Measurements from ENCODE around the gene CARNS1.
"Not testable (repeated sequence)": the region's sequence is repeated elsewhere in the genome, so short reads cannot be mapped to it uniquely, and the experiment has no call there.

CARNS1 gene

DNA sequence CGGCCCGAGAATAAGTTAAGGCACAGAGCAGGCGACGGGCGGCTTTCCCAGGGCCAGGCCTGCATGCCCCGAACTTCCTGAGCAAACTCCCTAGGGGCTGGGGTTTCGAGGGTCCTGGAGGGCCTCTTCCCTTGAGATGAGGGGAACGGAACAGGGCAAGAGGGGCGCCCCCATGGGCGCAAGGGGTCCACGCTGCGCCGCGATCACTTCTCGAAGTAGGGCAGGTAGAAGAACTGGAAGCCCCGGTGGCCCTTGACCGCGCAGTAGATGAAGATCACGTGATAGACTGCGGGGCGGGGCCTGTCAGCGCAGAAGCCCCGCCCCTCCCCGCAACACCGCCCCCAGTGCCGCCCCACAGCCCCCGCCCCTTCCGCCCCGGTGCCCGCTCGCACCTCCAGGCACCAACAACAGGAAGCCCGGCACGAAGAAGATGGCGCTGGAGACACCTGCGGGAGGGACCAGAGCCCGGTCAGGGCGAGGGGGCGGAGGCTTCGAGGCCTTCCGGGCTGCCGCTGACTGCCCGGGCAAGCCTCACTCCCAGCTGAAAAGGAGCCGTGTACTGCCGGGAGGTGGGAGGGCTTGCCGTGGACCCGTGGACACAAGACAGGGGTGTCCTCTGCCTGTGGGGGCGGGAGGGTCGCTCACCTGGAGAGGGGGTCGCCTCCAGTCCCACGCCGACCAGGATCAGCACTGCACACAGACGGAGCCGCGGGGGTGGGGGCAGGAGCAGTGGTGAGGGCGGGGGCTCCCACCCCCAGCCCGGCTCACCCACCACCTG is 49.1 kb downstream of the CARNS1 start:
- peak; percentile 82 to 91 for DNase-seq (ENCODE audit: low read depth in 2 of 2)

DNA sequence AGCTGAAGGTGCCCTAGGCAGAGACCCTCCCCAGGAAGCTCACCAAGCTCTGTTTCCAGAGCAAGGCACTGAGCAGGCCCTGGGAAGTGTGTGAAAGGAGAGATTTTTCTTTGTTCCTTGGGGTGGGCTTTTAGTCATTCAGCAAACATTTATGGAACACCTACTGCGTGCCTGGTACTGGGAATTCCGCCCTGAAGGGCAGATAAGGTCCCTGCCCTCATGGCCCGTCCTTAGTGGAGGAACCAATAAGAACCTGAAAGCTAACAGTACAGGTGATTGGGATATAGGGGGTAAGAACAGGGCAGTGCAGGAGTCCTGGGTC is 49.7 kb downstream of the CARNS1 start:
- no peak for DNase-seq (ENCODE audit: low read depth in 2 of 2)

GRCh38 chr11:67465530-67465929 is 50.1 kb downstream of the CARNS1 start:
- not testable (repeated sequence) for DNase-seq (ENCODE audit: low read depth in 2 of 2)

- DNase-seq (ENCODE audit: low read depth in 2 of 2), result no peak
These were observed 50.9 kb downstream of the CARNS1 start for GRCh38 chr11:67466367-67466766.

GRCh38 chr11:67466962-67467771 is 51.7 kb downstream of the CARNS1 start:
- no peak for DNase-seq (ENCODE audit: low read depth in 2 of 2)

DNA sequence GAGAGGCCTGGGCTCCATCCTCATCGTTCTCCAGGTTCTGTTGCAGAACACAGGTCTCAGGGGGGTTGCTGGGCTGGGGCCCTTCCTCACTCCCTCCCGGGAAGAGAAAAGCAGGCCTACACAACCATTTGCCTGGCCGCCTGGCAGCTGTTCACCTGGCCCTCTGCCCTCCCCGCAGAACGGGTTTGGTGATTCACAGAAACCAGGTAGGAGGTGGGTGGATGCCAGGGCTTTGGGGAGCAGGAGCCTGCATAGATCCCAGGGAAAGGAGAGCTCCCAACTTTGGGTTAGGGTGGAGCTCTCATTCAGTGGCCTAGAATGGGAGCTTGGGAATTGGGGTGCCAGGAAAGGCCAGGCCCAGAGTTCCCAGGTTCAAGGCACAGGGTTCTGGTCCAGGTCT is 52.6 kb downstream of the CARNS1 start:
- no peak for DNase-seq (ENCODE audit: low read depth in 2 of 2)

DNA sequence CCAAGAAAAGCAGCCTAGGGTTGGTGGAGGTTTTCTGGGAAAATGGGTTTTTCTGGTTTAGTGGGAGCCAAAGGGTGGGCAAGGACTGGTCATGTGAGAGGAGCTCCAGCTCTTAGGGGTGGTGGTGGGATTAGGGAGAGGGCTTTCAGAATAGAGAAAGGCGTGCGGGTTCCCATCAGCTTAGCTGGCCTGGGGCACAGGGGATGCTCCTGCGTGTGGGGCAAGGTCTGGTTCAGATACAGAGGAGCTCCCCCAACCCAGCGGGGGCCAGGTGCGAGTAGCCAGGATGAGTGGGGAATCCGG is 52.9 kb downstream of the CARNS1 start:
- DNase-seq (ENCODE audit: low read depth in 2 of 2), result no peak

DNA sequence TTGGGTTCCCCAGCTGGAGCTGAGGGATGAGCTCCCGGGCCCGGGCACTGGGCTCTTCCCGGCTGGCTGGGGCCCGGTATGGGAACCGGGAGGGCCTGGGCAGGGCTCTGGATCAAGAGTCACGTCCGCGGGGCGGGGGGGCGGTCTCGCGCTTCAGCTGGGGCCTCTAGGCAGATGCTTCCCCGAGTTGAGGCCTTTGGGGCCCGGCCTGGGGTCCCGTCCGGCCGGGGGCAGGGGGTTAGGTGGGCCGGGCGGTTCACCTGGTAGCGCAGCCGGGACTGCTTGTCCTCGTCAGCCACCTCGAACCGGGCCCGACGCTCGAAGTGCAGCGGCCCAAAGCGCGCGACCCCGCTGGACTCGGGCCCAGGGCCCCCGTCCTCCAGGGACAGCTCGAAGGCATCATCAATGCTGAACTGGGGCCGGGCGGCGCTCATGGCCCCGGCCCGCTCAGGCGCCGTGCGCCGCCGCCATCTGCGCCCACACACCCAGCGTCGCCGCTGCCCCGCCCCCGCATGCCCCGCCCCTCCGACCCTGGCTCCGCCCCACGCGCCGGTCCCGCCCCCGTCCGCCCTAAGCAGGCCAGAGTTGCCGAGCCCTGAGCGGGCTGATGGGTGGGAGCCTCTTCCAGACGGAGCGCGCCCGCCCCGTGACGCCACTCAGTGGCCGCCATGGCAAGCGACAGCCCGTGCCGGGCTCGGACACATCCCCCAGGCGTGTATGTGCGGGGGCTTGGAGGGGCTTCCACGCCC is 53.5 kb downstream of the CARNS1 start, which contains the start of gene TMEM134:
TSS of gene TMEM134 (minus strand) at position 493 of the 749 bp plus-strand sequence. CDS start at position 434, 59 bp downstream.
- DNase-seq (ENCODE audit: low read depth in 2 of 2), result peak; percentile 87 to 91

DNA sequence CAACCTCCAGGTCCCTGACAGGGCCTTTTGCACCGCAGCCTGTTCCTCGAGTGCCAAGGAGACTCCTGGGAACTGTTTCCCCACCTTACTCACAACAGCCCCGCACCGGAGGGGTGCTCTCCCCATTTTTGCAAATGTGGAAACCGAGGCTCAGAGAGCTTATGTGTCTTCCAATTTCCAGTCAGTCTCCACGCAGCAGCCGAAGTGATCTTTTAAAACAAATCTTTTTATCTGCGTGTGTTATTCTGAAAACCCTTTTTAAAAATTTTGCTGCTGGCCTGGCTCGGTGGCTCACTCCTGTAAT is 54.0 kb downstream of the CARNS1 start:
- no peak for DNase-seq (ENCODE audit: low read depth in 2 of 2)

DNA sequence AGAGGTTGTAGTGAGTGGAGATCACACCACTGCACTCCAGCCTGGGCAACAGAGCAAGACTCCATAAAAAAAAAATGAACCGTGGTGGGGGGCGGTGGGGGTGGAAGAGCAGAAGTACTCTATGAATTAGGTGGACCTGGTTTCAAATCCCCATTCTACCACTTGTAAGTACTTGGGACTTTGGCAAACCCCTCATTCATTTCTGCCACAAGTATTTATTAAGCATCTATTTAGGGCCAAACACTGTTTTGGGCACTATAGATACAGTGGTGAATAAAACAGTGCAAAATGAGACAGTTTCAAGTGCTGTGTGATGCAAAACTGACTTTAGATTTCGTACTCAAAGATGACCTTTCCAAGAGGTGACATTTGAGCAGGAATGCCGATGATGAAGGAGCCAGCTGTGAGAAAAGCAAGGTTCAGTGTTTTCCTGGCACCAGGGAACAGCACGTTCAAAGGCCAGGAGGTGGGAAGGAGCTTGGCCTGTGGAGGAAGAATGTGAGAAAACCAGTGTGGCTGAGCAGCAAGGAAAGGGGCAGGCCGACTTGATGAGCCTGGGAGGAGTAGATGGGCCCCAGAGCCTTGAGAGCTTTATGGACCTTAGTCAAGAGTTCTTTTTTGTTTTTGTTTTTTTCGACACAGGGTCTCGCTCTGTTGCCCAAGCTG is 55.0 kb downstream of the CARNS1 start:
- DNase-seq (ENCODE audit: low read depth in 2 of 2), result no peak

GRCh38 chr11:67472882-67473281 is 57.4 kb downstream of the CARNS1 start:
- no peak for DNase-seq (ENCODE audit: low read depth in 2 of 2)
